Measurements from ENCODE around the gene SLC25A22. TPM values are rescaled to one million over a fixed set of nuclear protein-coding genes. Genes with fewer than 3 reads are reported as not detected.

SLC25A22 gene
- total RNA-seq, 1 experiment from 2014 or later, result 38.1 TPM

- H3K4me3 ChIP-seq (ENCODE audit: low read depth, low read length, poor library complexity, severe bottlenecking), result no peak overlapping the region
- no peak for DNase-seq (ENCODE audit: low spot score)
- TF ChIP-seq EZH2 (IDR thresholded peaks at IDR 0.05; ENCODE audit: borderline replicate concordance, low read depth, low read length, poor library complexity, severe bottlenecking) (no peak), CTCF (conservative IDR thresholded peaks at IDR 0.05; ENCODE audit: low read depth, low read length) (no peak)
- ChIA-PET POLR2A (ENCODE audit: low non-redundant PET) (no interaction called here), CTCF (interaction anchor here (0.6 kb wide), 1 partner anchor 23 kb away, joined by 6 read pairs; no protein-coding TSS in a partner anchor)
- intact Hi-C loops (cut with micrococcal nuclease; ENCODE audit: unreplicated experiment), result no loop called here
- H3K4me1 ChIP-seq (ENCODE audit: insufficient read depth, low read length, poor library complexity, severe bottlenecking), result no peaks in the 10 kb centered on the region
- H3K27ac ChIP-seq (ENCODE audit: low read depth, low read length, poor library complexity, severe bottlenecking), result no peak overlapping the region
- no peaks in the 10 kb centered on the region for H3K27me3 ChIP-seq (replicated peaks; ENCODE audit: insufficient read depth, low read depth, low read length, poor library complexity)
- H3K9me3 ChIP-seq (ENCODE audit: low read depth, low read length, poor library complexity, severe bottlenecking), result no peaks in the 10 kb centered on the region
- H3K36me3 ChIP-seq (ENCODE audit: insufficient read depth, low read length, poor library complexity, severe bottlenecking), result peaks cover 48% of the 10 kb centered on the region
- BruUV-seq (replicated peaks), result no TSS peak
Observed at GRCh38 chr11:761526-762108, 36.5 kb downstream of the SLC25A22 start.

DNA sequence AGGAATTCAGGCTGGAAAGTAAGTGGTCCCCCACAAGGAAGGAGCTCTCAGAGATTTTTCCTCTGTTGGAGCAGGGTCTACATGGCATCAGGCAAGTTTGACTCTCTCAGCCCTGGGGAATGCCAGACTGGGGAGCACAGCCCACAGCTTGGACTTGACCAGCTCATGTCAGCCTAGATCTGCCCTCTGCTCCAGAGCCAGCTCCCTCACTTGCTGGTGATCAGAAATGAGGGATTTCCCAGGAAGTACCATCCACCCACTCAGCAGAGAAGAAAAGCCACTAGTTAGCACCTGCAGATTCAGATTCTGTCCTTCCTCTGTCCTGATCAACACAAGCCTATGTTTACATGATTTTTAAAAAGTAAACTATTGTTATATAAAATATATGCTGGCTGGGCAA, 37.8 kb downstream of the SLC25A22 start:
- no peak overlapping the region for H3K27ac ChIP-seq (ENCODE audit: low read depth, low read length, poor library complexity, severe bottlenecking)
- no peaks in the 10 kb centered on the region for H3K27me3 ChIP-seq (replicated peaks; ENCODE audit: insufficient read depth, low read depth, low read length, poor library complexity)
- H3K9me3 ChIP-seq (ENCODE audit: low read depth, low read length, poor library complexity, severe bottlenecking), result no peaks in the 10 kb centered on the region
- BruUV-seq (replicated peaks), result no TSS peak
- TF ChIP-seq EZH2 (IDR thresholded peaks at IDR 0.05; ENCODE audit: borderline replicate concordance, low read depth, low read length, poor library complexity, severe bottlenecking) (no peak), CTCF (conservative IDR thresholded peaks at IDR 0.05; ENCODE audit: low read depth, low read length) (no peak)
- POLR2A ChIA-PET (ENCODE audit: low non-redundant PET), result interaction anchor here (0.7 kb wide), 1 partner anchor 311 kb away, joined by 5 read pairs; no protein-coding TSS in a partner anchor
- peaks cover 48% of the 10 kb centered on the region for H3K36me3 ChIP-seq (ENCODE audit: insufficient read depth, low read length, poor library complexity, severe bottlenecking)
- intact Hi-C loops (cut with micrococcal nuclease; ENCODE audit: unreplicated experiment), result no loop called here
- H3K4me3 ChIP-seq (ENCODE audit: low read depth, low read length, poor library complexity, severe bottlenecking), result no peak overlapping the region
- no peaks in the 10 kb centered on the region for H3K4me1 ChIP-seq (ENCODE audit: insufficient read depth, low read length, poor library complexity, severe bottlenecking)
- CTCF ChIA-PET, result no interaction called here
- no peak for DNase-seq (ENCODE audit: low spot score)

GRCh38 chr11:749731-750130, 48.4 kb downstream of the SLC25A22 start:
- ChIA-PET POLR2A (ENCODE audit: low non-redundant PET) (no interaction called here), CTCF (no interaction called here)
- Histone ChIP-seq H3K4me3 (ENCODE audit: low read depth, low read length, poor library complexity, severe bottlenecking) (no peak overlapping the region), H3K27ac (ENCODE audit: low read depth, low read length, poor library complexity, severe bottlenecking) (no peak overlapping the region), H3K9me3 (ENCODE audit: low read depth, low read length, poor library complexity, severe bottlenecking) (no peaks in the 10 kb centered on the region), H3K36me3 (ENCODE audit: insufficient read depth, low read length, poor library complexity, severe bottlenecking) (no peaks in the 10 kb centered on the region), H3K4me1 (ENCODE audit: insufficient read depth, low read length, poor library complexity, severe bottlenecking) (no peaks in the 10 kb centered on the region), H3K27me3 (replicated peaks; ENCODE audit: insufficient read depth, low read depth, low read length, poor library complexity) (no peaks in the 10 kb centered on the region)
- DNase-seq (ENCODE audit: low spot score), result no peak
- intact Hi-C loops (cut with micrococcal nuclease; ENCODE audit: unreplicated experiment), result no loop called here
- TF ChIP-seq CTCF (conservative IDR thresholded peaks at IDR 0.05; ENCODE audit: low read depth, low read length) (no peak), EZH2 (IDR thresholded peaks at IDR 0.05; ENCODE audit: borderline replicate concordance, low read depth, low read length, poor library complexity, severe bottlenecking) (no peak)
- BruUV-seq (replicated peaks), result no TSS peak

Data from A673 (cell line).